HG03108 (cell line): ENCODE results near the gene DIO1.
A peak's percentile ranks its signal among the peaks of the same experiment; 100 is the strongest.
"Not testable (repeated sequence)": the region's sequence is repeated elsewhere in the genome, so short reads cannot be mapped to it uniquely, and the experiment has no call there.

ENCODE experiments used
- ATAC-seq: cut with Tn5 transposase; IDR thresholded peaks from one replicate; pipeline ENCODE4 v1.9.1; 2021; ENCODE audit warnings: moderate library complexity; ENCODE audit not compliant: unreplicated experiment

DIO1 gene

DNA sequence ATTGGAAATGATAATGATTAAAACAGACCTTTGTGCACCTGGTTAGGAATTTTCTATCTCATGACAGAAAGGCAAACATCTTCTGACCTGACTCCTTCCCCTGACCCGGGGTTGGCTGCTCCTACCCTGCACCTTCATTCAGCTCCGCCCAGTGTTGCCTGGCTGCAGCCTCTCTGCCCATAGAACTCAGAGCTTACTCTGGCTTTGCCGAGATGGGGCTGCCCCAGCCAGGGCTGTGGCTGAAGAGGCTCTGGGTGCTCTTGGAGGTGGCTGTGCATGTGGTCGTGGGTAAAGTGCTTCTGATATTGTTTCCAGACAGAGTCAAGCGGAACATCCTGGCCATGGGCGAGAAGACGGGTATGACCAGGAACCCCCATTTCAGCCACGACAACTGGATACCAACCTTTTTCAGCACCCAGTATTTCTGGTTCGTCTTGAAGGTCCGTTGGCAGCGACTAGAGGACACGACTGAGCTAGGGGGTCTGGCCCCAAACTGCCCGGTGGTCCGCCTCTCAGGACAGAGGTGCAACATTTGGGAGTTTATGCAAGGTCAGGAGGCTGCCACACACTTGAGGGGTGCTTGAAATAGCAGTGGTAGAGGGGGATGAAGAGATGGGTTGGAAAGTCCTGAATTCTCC is at the start of gene DIO1:
TSS of gene DIO1 (plus strand) at position 189 of the 638 bp plus-strand sequence. CDS start at position 213, 24 bp downstream.
- no peak for ATAC-seq

DNA sequence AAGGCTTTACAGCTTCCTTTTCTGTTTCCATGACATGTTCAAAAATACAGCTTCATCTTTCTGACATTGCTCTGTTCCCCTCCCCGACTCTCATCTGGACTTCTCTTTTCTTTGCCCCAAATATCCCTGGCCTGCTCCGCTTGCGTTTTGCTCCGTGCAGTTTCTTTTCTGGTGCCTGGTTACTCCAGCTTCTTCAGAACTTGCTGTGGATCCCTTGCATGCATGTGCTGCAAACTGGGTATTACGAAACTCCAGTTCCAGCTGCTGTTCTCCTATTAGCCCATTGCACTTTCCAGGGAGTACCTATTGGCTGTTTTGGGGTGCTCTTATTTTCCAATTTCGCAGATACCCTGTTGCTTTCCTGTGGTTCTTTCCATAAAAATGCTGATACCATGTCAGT is 46.0 kb upstream of the DIO1 start:
- ATAC-seq, result no peak

DNA sequence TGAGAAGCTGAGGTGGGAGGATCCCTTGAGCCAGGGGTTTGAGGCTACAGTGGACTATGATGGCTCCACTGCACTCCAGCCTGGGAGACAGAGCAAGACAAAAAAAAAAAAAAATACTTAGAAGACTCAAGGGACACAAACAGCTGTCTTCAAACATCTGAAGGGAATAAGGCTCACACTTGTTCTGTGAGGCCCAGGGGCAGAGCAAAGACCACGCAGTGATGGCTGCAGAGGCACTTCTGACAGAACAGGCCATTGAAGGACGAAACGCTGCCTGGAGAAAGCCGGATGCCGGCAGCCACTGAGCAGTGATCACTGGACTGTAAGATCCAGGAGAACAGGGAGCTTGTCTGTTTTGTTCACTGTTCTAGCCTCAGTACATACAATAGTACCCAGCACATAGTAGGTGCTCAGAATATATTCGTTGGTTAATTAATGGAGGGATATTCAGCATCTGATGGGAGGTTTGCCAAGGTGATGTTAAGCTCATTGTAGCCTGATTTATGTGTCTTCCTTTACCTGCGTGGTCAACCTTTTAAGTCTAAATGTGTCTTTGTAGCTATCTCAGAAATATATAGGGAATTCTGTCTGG is 43.8 kb upstream of the DIO1 start:
- ATAC-seq, result no peak

DNA sequence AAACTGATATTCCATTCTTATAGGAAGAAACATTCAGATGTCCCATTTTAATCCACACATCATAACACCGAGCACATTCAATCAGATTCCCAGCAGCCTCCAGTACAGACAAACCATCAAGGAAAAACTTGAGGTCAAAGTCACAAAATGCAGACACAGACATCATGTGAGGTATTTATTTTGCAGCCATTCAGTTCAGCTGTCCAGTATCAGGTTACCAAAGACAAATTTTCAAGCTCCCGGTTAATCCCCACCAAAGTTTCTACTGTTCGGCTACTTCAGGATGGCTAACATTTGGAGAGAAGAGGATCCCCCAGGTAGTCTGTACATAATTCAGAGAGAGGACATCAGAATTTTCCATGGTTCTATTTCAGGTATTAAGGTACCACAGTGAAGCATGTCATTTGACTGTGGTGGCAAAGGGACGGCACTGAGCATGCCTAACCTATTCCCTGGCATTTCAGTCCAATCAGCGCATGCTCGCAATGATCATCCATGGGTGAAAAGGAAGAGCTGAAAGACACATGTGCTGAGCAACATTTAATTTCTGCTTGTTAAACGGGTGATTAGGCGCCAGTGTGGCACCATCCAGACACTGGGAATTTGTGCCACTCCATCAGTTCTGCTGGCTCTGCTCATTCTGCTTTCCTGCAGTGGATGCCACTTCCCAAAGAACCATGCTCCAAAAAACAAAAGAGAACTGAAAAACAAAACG is 42.3 kb upstream of the DIO1 start:
- no peak for ATAC-seq

DNA sequence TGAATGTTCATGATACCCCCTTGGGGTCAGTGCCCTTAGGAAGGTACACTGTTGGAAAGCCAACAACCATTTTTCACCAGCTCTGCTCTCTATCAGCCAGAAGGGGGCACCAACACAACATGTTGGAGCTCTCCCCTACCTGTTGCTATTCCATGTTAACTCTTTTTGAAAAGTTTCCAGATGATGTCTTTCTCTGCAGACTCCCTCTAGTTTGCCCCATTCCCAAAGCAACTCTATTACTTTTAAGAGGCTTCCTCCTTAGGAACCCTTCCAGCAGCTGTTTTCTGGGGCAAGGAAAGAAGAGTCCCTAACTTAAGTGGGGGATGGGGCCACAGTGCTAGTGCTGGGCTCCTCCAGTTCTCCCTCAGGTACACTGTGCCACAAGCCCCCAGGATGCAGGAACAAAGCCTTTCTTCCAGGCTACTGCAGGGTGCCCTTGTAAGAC is 33.0 kb upstream of the DIO1 start:
- peak; percentile 61 for ATAC-seq

DNA sequence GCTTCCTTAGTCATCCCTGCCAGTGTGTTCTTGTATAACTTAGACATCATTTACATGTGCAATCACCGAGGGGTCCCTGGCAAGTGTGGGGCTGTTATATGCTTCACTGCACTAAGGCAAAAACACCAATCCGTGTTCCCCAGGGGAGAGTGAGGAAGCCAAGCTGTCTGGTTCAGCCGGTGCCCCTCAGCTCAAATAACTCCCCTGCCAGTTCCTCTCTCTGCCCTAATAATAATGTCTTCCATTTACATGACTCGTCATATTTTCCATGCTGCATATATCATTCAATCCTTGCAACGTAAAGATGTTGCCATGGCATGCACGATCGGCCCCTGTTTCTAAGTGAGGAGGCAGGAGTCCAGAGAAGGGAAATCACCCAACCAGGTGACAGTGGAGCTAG is 31.5 kb upstream of the DIO1 start:
- ATAC-seq, result no peak

DNA sequence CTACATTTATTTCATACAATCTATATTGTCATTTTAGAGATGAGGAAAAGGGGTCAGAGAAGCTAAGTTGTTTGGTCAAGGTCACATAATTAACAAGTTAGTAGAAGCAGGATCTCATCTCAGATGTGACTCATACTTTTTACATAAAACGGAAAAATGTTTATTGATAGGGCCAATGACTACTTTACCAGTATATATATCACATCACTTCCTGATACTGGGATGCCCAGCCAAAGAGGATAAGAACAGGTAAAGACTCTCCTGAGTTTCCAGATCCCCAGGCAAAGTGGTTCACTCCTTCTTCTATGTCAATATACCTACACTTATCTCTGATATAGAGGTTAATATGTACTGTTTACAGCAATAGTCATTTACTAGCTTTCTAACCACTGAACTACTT is 25.4 kb upstream of the DIO1 start:
- no peak for ATAC-seq

DNA sequence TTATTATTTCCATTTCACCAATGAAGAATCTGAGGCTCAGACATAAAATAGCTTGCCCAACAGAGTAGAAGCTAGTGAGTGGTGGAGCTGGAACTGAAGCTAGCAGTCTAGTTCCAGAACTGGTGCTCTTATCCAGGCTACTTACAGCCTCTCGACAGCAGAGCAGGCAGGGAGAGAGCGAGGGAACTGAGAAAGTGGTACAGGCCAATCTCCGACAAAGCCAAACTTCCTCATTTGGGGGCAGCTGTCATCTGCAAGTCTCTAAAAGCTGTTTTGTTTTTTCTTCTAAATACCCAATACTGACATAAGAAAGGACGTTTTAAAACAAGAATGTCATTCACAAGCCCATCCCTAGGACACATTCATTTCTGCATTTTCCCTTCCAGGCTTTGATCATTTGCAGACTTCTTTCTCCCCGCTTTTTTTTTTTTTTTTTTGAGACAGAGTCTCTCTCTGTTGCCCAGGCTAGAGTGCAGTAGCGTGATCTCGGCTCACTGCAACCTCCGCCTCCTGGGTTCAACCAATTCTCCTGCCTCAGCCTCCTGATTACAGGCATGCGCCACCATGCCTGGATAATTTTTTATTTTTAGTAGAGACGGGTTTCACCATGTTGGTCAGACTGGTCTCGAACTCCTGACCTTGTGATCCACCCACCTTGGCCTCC is 24.4 kb upstream of the DIO1 start:
- ATAC-seq, result no peak

DNA sequence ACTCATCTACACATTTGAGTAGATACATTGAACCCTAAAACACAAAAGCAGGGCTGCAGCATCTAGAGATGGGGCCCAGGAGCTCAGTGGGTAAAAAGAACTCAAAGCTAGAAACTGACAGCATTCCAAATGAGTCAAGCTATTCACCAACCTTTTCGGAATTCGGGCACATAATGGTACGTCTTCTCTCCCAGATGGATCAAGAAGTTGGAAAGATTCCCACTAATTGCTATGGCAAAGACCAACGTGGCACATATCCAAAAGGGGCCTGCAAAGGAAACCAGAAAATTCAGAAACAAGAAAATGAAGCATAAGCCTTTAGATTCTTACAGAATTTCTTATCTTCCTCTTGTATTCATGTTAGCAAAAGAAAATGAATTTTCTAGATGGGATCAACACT is 22.8 kb upstream of the DIO1 start:
- no peak for ATAC-seq

DNA sequence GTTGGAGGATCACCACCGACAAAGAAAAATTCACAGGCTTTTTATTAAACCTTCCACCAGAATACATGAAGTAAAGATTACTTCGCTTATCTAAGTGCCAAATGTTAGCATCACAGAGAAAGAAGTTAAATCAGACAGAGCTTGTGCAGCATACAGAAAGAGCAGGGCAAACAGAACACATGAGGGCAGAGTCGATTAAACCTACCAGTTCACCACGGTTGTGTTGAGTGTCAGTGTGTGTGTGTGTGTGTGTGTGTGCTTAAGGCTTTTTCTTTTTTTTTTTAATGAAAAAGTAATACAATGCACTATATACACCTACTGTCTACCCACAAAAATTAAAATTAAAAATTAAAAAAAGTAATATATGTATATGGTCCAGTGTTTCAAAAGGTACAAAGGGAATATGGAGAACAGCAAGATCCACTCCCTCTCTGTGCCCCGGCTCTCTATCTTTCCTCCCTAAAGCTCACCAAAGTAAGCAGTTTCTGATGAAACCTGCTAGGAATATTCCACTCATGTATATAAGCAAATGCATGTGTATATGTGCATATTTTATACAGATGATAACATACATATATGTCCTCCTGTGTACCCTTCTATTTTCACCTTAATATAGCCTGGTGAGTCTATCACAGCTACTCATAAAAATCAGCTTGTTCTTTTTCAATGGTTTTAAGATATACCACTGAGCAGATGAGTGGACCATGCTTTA is 22.1 kb upstream of the DIO1 start:
- no peak for ATAC-seq

DNA sequence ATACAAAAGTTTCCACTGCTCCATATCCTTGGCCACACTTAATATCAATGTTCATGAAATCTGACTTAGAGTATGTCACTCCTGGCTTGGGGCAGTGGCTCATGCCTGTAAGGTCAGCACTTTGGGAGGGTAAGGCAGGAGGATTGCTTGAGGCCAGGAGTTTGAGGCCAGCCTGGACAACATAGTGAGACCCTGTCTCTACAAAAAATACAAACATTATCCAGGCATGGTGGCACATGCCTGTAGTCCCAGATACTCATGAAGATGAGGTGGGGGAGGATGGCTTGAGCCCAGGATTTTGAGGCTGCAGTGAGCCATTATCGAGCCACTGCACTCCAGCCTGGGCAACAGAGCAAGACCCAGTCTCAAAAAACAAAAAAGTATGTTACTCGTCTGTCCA is 18.8 kb upstream of the DIO1 start:
- not testable (repeated sequence) for ATAC-seq

DNA sequence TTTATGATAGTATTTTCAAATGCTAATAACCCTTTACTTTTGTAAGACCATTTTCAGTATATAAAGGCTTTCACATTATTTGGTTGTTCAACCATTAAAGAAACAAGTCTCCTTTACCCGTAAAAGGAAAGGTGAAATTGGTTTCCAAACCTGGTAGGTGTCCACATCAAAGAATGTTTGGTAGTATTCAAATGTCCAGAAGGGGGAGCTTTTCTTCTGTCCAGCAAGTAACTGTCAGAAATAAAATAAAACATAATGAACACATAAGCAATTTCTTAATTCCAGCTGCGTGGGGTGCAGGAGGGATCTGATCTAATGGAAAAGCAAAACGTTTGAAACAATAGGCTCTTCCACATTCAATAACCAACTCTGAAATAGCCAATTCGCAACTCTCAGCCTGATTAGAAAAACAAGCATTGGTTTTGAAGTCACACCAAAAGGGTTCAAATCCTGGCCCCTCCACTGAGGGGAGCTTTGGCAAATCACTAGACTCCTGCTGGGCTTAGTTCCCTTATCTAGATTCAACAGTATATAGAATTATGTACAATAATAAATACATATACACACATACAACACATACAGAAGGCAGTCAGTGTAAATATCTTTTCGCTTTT is 15.4 kb upstream of the DIO1 start:
- ATAC-seq, result no peak

DNA sequence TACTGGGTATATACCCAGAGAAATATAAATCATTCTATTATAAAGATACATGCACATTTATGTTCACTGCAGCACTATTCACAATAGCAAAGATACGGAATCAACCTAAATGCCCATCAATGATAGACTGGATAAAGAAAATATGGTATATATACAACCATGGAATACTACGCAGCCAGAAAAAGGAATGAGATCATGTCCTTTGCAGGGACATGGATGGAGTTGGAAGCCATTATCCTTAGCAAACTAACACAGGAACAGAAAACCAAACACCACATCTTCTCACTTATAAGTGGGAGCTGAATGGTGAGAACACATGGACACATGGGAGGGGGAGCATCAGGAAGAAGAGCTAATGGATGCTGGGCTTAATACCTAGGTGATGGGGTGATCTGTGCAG is 12.1 kb upstream of the DIO1 start:
- ATAC-seq, result not testable (repeated sequence)

DNA sequence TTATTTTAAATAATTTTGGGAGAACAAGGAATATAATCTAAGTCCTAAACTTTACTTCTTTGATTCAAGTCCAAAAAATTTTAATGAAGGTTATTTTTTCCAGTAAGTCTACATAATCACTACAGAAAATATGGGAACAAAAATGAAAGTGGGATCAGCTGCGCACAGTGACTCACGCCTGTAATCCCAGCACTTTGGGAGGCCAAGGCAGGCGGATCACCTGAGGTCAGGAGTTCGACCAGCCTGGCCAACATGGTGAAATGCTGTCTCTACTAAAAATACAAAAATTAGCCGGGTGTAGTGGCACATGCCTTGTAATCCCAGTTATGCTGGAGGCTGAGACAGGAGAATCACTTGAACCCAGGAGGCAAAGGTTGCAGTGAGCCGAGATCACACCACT is 10.4 kb upstream of the DIO1 start:
- ATAC-seq, result not testable (repeated sequence)

DNA sequence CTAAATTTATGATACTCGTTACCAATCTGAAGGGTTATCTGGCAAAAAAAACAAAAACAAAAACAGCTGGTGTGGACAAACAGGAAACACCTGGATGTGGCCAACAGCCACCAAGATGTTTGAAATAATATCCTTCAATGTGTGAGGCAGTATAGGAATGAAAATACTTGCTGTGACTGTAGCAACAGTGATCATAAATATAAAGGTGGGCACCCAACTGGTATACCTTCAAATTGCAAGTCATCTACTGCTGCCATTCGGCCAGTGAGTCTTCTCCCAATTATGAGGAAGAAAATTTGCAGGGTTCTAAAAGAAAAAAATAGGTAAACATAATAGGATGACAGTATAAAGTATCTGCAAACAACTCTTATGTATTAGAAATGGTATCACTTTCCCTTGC is 5.3 kb upstream of the DIO1 start:
- ATAC-seq, result no peak

DNA sequence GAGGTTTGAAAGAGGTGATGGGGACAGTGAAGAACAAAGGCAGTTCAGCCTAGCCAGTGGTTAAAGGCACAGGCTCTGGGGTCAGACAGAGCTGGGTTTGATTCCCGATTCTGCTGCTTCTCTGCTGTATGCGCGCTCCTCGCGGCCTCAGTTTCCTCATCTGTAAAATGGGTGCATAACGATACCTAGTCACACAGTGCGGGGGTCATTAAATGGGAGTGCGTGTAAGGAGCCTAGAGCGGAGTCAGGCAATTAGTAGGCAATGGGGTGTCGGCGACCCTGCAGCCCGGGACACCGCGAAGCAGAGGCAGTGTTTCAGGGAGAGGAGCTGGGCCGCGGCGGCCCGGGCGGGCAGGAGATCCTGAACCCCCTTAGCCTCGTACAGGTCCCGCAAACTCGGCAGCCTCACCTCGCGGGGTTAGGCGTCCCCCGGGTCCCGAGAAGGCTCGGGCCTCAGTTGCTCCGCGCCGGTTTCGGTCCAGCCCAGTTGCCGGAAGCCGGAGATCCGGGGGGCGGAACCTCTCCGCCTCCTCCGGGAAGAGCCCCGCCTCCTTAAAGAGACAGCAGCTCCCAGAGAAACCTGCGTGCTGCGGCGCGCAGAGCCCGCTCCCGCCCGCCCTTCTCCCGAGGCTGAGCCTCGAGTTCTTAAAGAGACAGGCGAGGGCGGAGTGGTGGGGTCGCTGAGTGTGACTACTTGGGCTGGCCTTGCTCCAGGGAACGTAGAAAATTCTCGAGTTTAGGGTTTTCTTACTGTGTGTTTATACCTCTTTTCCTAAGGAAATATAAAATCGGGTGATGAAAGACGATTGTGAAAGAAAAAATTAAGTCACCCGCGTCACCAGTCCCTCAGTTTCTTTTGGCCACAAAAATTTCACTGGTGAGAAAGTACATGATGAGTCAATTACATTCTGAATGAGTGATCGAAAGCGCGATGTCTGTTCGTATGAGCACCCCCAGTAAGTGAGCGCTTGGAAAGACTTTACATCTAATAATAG is 4.4 kb upstream of the DIO1 start, which contains the start of gene YIPF1:
TSS of gene YIPF1 (minus strand) at position 494 of the 995 bp plus-strand sequence. CDS start 860 bp downstream, outside the sequence.
- peak; percentile 89 for ATAC-seq

DNA sequence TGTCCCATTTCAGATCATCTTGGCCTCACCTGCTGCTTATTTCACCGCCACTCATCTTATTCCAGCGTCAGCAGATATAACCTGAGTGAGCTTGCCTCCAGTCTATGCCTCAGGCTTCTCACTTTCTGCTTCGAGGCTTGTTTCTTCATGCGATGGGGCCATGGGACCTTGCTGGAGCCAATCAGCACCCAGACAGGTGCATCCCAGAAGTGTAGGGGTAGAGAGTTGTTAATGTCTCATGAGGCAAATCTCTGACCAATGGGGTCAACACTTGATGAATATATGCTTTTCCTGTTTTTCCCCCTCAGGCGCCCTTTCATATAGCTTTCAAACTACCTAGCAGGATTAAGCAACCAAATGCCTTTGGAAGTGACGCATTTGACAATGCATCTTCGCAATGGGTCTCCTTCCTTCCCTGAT is 3.5 kb upstream of the DIO1 start:
- ATAC-seq, result no peak

DNA sequence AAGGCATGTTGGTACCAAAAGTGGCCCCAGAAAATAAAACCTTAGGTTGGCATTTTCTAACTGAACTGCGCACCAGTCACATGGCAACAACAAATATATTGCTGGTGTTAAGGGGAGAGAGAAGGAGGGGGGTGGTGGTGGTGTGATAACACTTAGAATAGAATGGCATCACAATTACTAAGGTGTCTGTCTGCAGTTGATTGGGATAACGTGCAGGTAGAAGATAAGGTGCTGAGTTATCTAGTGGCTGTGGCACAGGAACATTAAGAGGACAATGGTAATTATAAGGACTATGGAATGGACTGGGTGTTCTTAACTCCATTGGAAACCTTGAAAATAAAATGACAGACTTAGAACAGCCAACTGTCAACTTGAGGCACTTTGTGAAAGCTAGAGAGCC is 3.0 kb upstream of the DIO1 start:
- no peak for ATAC-seq

DNA sequence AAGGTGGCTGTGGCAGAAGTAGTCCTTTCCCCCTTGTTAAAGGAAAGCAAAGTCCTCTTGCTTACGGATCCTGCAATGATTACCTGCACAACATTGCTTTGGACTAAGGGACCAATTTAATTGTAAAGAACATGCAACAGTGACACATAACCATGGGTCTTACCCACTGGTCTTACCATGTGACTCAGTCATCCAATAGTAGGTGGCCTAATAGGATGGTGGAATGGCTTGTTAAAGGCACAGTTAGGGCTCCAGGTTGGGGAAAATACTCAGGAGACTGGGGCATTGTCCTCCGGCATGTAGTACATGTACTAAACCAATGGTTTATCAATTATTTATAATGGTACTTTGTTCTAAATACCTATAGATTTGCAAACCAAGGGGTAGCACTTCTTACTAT is 2.3 kb upstream of the DIO1 start:
- ATAC-seq, result no peak
